BLaER1 treated with 17β-estradiol and CSF1 and Interleukin-3, amounts not matched to agents 10 nM and 100 nM (cell line): Measurements from ENCODE around the gene HGD.

ENCODE experiments used
- H3K27ac ChIP-seq, 11 experiments: shearing (Covaris generic); formaldehyde crosslinking; 2 replicates each; pipeline ENCODE4 v1.8.1; 2022
- H3K27me3 ChIP-seq, 11 experiments: shearing (Covaris generic); formaldehyde crosslinking; 2 replicates each; pipeline ENCODE4 v1.8.1; 2022
- H3K36me3 ChIP-seq, 11 experiments: shearing (Covaris generic); formaldehyde crosslinking; 2 replicates each; pipeline ENCODE4 v1.8.1; 2022
- H3K4me1 ChIP-seq, 10 experiments: shearing (Covaris generic); formaldehyde crosslinking; 2 replicates each; pipeline ENCODE4 v1.8.1; 2022
- H3K4me2 ChIP-seq, 11 experiments: shearing (Covaris generic); formaldehyde crosslinking; 2 replicates each; pipeline ENCODE4 v1.8.1; 2022
- H3K4me3 ChIP-seq, 10 experiments: shearing (Covaris generic); formaldehyde crosslinking; 2 replicates each; pipeline ENCODE4 v1.8.1; 2022
- H3K9ac ChIP-seq, 11 experiments: shearing (Covaris generic); formaldehyde crosslinking; 2 replicates each; pipeline ENCODE4 v1.8.1; 2022
- H3K9me3 ChIP-seq, 11 experiments: shearing (Covaris generic); formaldehyde crosslinking; replicated peaks in 1 of 11; 2 replicates each; pipeline ENCODE4 v1.8.1; 2022
- H4K20me1 ChIP-seq, 11 experiments: shearing (Covaris generic); formaldehyde crosslinking; 2 replicates each; pipeline ENCODE4 v1.8.1; 2022
- Cebpa-rat ChIP-seq, 11 experiments: shearing (Covaris generic); IDR thresholded peaks; 2 replicates each; pipeline ENCODE4 v1.8.1; 2022

Gene HGD

DNA sequence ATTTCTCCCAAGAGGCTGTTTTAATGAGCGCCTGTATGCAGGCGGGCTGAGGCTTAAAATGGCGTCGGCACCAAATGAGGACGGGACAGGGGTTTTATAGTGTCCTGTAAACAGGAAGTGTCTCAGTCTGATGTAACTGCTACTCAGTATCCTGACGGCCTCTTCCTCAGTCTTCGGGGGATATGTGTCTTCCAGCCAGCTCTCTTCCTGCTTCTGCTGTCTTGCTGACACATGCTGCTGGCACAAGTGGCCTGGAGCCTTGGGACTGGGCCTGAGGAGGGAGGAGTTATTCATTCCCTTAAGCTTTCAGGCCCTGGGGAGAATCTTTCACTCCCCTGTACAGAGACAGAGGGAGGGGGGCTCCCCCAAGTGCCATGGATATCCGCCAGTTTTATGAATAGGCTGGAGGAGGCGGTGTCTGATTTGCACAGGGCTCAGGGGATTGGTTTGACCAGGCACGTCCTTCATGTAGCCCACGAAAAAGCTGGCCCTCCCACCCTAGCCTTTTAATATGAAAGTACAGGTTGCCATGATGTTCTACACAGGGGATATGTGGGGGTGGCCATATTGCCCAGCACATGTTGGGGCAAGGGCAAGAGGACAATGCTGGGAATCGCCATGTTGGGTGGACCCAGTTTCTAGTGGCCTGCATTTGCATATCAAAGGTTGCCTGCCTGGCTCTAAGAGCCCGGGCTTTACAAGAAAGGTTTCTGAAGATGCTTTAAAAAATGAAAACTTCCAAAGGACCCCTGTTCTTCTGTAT lies 66.0 kb downstream of the HGD start:
- Histone ChIP-seq H3K4me3 (no peak overlapping the region), H4K20me1 (no peaks in the 10 kb centered on the region), H3K27ac (peak overlapping the region in 7 of 11 experiments; percentile 38 to 66 (median 47); a peak in 12 of 22 replicates), H3K9ac (no peak overlapping the region), H3K27me3 (no peaks in the 10 kb centered on the region), H3K4me1 (peaks cover 0 to 16% (median 6%) of the 10 kb centered on the region in 10 experiments; a peak in 11 of 20 replicates), H3K4me2 (peak overlapping the region in 9 of 11 experiments; percentile 1 to 48 (median 31); a peak in 12 of 22 replicates), H3K9me3 (peaks cover 0 to 11% (median 0%) of the 10 kb centered on the region in 11 experiments; a peak in 6 of 22 replicates), H3K36me3 (no peaks in the 10 kb centered on the region)
- no peak for TF ChIP-seq Cebpa-rat (IDR thresholded peaks at IDR 0.05)

DNA sequence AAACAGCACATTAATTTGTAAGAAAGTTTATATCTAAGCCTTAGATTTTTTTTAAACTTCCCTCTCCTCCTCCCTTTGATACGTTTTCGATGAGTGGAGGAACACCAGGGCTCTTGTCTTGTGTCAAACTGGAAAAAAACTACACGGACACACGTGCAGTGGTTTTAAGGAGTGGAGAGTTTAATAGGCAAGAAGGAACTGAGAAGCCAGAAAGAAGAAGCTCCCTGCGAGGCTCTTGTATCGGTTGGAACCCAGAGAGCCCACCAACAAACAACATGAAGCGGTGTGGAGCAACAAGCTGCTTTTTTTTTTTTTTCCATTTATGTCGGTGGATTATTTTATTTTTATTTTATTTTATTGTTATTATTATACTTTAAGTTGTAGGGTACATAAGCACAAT lies 67.3 kb downstream of the HGD start:
- H3K9ac ChIP-seq = no peak overlapping the region
- no peak overlapping the region for H3K4me3 ChIP-seq
- no peaks in the 10 kb centered on the region for H3K36me3 ChIP-seq
- no peak overlapping the region for H3K4me2 ChIP-seq
- TF ChIP-seq Cebpa-rat (IDR thresholded peaks at IDR 0.05) = no peak
- H4K20me1 ChIP-seq = no peaks in the 10 kb centered on the region
- peaks cover 0 to 11% (median 0%) of the 10 kb centered on the region in 11 experiments; a peak in 6 of 22 replicates for H3K9me3 ChIP-seq
- peaks cover 0 to 16% (median 6%) of the 10 kb centered on the region in 10 experiments; a peak in 11 of 20 replicates for H3K4me1 ChIP-seq
- H3K27me3 ChIP-seq = no peaks in the 10 kb centered on the region
- no peak overlapping the region for H3K27ac ChIP-seq

DNA sequence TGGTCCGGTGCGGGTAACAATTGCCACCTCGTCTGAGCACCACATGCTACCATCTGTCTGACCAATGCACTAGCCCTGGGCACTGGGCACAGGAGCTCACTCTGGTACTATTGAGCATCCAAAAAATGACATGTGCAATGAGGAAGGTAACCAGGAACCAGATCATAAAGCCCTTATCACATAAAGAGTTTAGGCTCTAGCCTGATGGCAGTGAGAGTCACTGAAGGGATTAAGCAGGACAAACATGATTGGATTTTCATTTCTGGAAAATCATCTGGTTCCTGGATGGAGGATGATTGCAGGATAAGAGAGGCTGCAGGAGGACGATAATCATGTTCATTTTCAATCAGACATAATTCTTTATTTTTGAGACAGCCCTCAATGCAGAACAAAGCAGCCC lies 73.5 kb downstream of the HGD start:
- no peaks in the 10 kb centered on the region for H3K9me3 ChIP-seq
- no peaks in the 10 kb centered on the region for H3K4me1 ChIP-seq
- 0 out of 22 replicates have a peak, but pooled peaks cover 0 to 5% (median 0%) of the 10 kb centered on the region in 11 experiments for H4K20me1 ChIP-seq
- no peak overlapping the region for H3K4me2 ChIP-seq
- no peak overlapping the region for H3K9ac ChIP-seq
- no peak for TF ChIP-seq Cebpa-rat (IDR thresholded peaks at IDR 0.05)
- peaks cover 0 to 5% (median 1%) of the 10 kb centered on the region in 11 experiments; a peak in 8 of 22 replicates for H3K36me3 ChIP-seq
- no peaks in the 10 kb centered on the region for H3K27me3 ChIP-seq
- H3K27ac ChIP-seq = no peak overlapping the region
- no peak overlapping the region for H3K4me3 ChIP-seq

DNA sequence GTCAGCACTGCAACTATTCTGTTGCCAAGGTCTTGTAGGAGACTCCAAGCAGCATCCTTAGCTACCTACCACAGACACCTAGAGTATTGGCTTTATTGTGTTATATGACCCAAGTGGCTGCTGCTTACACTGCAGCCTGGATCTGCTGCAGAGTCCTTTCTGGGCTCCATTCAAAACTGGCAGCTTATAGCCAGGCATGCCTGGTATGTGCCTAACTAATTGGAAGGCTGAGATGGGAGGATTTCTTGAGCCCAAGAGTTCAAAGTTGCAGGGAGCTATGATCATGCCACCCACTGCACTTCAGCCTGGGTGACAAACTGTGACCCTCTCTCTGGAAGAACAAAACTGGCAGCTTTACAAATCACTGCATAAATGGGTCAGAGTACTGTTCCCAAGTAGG lies 77.3 kb downstream of the HGD start:
- Histone ChIP-seq H3K36me3 (peaks cover 31 to 41% (median 38%) of the 10 kb centered on the region in 11 experiments), H3K9me3 (no peaks in the 10 kb centered on the region), H3K4me3 (no peak overlapping the region), H4K20me1 (peaks cover 0 to 23% (median 14%) of the 10 kb centered on the region in 11 experiments; a peak in 14 of 22 replicates), H3K27ac (no peak overlapping the region), H3K27me3 (no peaks in the 10 kb centered on the region), H3K9ac (no peak overlapping the region), H3K4me1 (0 out of 20 replicates have a peak, but pooled peaks cover 0 to under 1% (median 0%) of the 10 kb centered on the region in 10 experiments), H3K4me2 (no peak overlapping the region)
- TF ChIP-seq Cebpa-rat (IDR thresholded peaks at IDR 0.05) = no peak

DNA sequence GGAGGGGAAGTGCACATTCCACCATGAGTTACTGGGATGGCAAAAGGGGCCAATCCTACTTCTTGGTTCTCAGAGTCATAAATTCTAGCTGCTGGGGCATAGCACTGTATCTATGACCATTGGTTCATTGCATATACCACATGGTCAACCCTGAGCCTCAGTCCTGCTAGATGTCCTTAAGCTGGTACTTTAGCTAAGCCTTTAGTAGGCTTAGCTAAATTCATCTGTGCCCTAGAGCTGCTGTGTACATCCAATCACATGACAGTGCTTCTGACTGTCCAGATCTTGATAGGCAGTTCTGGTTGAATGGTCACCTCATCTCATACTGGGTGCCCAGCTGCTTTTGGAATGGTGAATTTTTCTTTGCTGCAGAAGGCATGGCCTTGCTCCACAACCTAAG lies 77.7 kb downstream of the HGD start:
- no peak overlapping the region for H3K9ac ChIP-seq
- no peak for TF ChIP-seq Cebpa-rat (IDR thresholded peaks at IDR 0.05)
- H3K4me1 ChIP-seq = peaks cover 0 to 4% (median 2%) of the 10 kb centered on the region in 10 experiments; a peak in 12 of 20 replicates
- H3K27me3 ChIP-seq = no peaks in the 10 kb centered on the region
- peaks cover 2 to 27% (median 18%) of the 10 kb centered on the region in 11 experiments; a peak in 15 of 22 replicates for H4K20me1 ChIP-seq
- H3K4me3 ChIP-seq = no peak overlapping the region
- H3K9me3 ChIP-seq = no peaks in the 10 kb centered on the region
- no peak overlapping the region for H3K4me2 ChIP-seq
- H3K36me3 ChIP-seq = peaks cover 35 to 45% (median 42%) of the 10 kb centered on the region in 11 experiments
- no peak overlapping the region for H3K27ac ChIP-seq

DNA sequence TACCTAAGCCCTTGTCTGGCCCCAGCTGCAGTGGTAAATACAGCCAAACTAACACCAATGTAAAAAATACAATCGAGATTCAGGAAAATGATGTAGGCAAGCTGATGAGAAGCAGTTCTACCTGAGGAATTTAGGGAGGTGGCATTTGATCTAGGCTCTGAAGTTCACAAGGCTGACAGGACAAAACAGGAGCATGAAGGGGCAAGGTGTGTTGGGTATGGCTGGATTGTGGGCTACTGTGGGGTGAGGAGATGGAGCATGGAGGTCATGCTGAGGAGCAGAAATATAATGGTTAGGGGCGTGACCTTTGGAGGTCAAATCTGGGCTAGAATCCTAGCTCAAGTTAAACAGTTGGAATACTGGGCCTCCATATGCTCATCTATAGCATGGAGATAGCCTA lies 79.4 kb downstream of the HGD start:
- Histone ChIP-seq H3K9ac (no peak overlapping the region), H3K4me2 (no peak overlapping the region), H3K27me3 (no peaks in the 10 kb centered on the region), H3K4me1 (peaks cover 15 to 21% (median 19%) of the 10 kb centered on the region in 10 experiments), H3K36me3 (peaks cover 52 to 62% (median 59%) of the 10 kb centered on the region in 11 experiments), H3K9me3 (no peaks in the 10 kb centered on the region), H3K27ac (no peak overlapping the region), H4K20me1 (peaks cover 3 to 42% (median 28%) of the 10 kb centered on the region in 11 experiments; a peak in 15 of 22 replicates), H3K4me3 (no peak overlapping the region)
- no peak for TF ChIP-seq Cebpa-rat (IDR thresholded peaks at IDR 0.05)

DNA sequence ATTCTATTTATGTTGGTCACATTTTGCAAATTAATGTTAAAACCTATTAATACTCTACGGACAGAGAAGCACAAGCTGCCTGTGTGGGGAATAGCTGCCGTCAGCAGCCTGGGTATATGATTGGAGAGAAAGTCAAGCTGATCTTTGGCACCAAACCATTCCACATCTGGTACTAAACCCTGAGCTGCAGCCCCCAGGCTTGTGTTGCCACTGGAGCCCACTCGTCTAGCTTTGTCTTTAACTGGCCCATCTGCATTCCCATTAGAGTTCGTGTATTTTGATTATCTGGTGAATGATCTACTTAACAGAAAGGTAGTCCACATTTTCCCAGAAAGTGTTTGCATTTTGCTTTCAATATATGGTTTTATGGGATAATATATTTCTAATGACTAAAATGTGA lies 80.5 kb downstream of the HGD start:
- Histone ChIP-seq H4K20me1 (peaks cover 3 to 46% (median 28%) of the 10 kb centered on the region in 11 experiments; a peak in 15 of 22 replicates), H3K9me3 (no peaks in the 10 kb centered on the region), H3K27me3 (no peaks in the 10 kb centered on the region), H3K4me1 (peaks cover 22 to 28% (median 27%) of the 10 kb centered on the region in 10 experiments), H3K27ac (no peak overlapping the region), H3K9ac (no peak overlapping the region), H3K36me3 (peaks cover 58 to 66% (median 62%) of the 10 kb centered on the region in 11 experiments), H3K4me3 (no peak overlapping the region), H3K4me2 (no peak overlapping the region)
- no peak for TF ChIP-seq Cebpa-rat (IDR thresholded peaks at IDR 0.05)

DNA sequence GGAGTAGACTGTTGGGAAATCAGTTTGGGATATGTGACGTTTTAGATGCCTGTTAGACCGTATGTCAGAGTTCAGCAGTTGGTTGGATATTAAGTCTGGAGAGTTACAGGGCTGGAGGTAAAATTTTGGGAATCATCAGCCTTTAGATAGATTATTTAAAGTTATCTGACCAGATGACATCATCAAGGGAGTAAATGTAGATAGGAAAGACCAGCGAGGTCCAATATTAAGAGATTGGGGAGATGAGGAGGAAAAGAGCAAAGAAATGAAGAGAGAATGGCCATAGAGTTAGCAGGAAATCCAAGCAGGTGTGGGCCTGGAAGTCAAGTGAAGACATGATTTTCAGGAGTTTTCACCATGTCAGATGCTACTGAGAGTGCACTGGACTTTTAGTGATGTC lies 82.8 kb downstream of the HGD start:
- no peak for TF ChIP-seq Cebpa-rat (IDR thresholded peaks at IDR 0.05)
- Histone ChIP-seq H3K9me3 (no peaks in the 10 kb centered on the region), H3K27me3 (no peaks in the 10 kb centered on the region), H3K36me3 (peaks cover 58 to 66% (median 62%) of the 10 kb centered on the region in 11 experiments), H3K4me3 (no peak overlapping the region), H3K4me2 (peak overlapping the region; percentile 10 to 97 (median 77); a peak in 12 of 22 replicates), H3K9ac (peak overlapping the region in 1 of 11 experiments; percentile 16; a peak in 1 of 22 replicates), H4K20me1 (peaks cover 3 to 46% (median 28%) of the 10 kb centered on the region in 11 experiments; a peak in 15 of 22 replicates), H3K27ac (no peak overlapping the region), H3K4me1 (peaks cover 23 to 34% (median 28%) of the 10 kb centered on the region in 10 experiments)

DNA sequence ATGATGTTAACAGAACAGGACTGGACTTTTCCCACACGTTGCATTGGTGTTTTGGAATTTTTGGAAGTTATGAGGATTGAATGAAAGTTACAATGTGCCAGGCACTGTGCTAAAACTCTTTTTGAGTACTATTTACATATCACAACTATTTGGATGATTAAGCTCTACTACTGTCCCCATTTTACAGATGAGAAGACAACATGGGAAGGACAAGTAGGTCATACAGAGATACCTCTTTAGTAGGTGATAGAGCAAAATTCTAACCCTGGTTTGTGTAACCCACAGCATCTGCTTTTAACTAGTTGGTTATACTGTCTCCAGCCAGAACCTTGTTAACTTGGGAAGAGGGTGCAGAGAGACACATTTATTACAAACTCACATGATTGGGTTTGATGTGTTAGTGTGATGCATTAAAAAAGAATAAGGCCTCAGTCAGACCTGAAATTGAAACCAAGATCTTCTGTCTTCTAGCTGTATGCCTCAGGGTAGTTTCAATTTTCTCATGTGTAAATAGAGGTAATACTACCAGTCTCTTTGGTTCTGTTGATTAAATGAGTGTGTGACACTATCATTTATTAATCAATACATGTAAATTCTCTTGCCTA lies 84.5 kb downstream of the HGD start:
- TF ChIP-seq Cebpa-rat (IDR thresholded peaks at IDR 0.05) = no peak
- Histone ChIP-seq H3K36me3 (peaks cover 48 to 54% (median 52%) of the 10 kb centered on the region in 11 experiments), H4K20me1 (peaks cover 3 to 46% (median 28%) of the 10 kb centered on the region in 11 experiments; a peak in 15 of 22 replicates)

More for the DNA sequence above, 84.5 kb downstream of the HGD start:
- Histone ChIP-seq H3K9me3 (no peaks in the 10 kb centered on the region), H3K4me2 (peak overlapping the region; percentile 72 to 97 (median 85)), H3K9ac (peak overlapping the region; percentile 22 to 99 (median 94); a peak in 17 of 22 replicates), H3K27ac (0 out of 22 replicates have a peak overlapping the region, but pooled peaks of 1 of the 11 experiments have one; percentile 97), H3K4me1 (peaks cover 23 to 34% (median 28%) of the 10 kb centered on the region in 10 experiments), H3K4me3 (peak overlapping the region; percentile 67 to 93 (median 82)), H3K27me3 (no peaks in the 10 kb centered on the region)
